HG03521 (cell line): ENCODE measurements around the gene CAMTA1.

Source experiments
- ATAC-seq: cut with Tn5 transposase; IDR thresholded peaks from one replicate; pipeline ENCODE4 v1.9.1; 2021; ENCODE audit warnings: mild to moderate bottlenecking, moderate library complexity; ENCODE audit not compliant: unreplicated experiment

Gene CAMTA1

DNA sequence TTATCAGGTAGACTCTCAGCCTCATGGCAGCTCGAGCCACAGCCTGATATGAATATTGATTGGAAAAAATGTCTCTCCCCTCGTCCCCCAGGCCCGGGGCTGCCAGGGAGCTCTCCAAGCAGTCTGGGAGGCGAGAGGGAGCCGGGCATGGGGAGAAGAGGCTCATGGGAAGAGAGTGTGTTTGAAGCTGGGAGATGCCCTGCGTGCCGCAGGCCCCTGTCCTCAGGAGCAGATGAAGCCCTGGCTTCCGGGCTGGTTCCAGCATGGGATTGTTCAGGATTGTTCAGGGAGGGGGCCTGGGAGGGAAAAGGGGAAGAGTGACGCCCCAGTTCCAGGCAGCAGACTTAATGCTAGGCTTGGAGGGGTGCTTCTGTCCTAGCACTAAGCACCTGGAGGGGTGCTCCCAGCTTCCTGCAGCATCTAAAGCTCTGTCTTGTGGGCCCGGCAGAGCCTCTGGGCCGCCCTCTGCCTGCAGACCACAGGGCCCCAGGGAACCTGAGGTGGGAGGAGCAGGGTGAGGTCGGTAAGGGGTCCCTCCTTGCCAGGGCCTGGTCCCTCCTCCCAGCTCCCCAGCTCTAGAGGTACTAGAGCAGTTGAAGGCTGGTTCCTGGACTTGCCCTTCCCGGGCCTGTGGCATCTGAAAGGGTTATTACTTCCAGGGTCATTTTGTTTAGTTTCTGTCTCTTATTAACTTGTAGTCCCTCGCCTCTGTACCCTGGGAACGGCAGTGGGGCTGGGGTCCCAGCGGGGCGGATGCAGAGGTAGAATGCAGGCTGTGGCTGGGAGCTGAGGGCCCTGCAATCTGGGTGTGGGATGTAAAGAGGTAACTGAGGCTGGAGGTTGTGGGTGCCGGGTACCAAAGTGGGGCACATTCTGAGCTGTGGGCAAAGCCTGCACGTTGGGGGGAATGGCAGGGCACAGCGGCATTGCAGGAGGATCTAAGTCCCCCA lies 651.1 kb downstream of the CAMTA1 start:
- ATAC-seq: no peak

DNA sequence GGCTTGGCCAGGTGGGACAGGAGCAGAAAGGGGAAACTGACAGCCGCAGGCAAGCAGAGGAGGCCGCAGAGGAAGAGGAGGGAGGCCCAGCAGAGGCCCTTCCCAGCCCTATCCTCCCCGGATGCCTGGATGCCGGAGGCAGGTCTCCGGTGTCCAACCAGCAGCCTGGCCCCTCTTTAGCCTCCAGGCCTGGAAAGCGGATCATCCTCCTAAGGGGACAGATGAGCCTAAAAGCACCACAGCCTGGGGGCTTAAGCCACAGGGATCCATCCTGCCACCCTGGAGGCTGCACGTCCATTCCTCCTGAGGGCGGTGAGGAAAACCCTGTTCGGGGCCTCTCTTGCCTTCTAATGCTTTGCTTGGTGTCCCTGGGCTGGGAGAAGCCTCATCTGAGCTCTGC lies 651.8 kb downstream of the CAMTA1 start:
- ATAC-seq: no peak

DNA sequence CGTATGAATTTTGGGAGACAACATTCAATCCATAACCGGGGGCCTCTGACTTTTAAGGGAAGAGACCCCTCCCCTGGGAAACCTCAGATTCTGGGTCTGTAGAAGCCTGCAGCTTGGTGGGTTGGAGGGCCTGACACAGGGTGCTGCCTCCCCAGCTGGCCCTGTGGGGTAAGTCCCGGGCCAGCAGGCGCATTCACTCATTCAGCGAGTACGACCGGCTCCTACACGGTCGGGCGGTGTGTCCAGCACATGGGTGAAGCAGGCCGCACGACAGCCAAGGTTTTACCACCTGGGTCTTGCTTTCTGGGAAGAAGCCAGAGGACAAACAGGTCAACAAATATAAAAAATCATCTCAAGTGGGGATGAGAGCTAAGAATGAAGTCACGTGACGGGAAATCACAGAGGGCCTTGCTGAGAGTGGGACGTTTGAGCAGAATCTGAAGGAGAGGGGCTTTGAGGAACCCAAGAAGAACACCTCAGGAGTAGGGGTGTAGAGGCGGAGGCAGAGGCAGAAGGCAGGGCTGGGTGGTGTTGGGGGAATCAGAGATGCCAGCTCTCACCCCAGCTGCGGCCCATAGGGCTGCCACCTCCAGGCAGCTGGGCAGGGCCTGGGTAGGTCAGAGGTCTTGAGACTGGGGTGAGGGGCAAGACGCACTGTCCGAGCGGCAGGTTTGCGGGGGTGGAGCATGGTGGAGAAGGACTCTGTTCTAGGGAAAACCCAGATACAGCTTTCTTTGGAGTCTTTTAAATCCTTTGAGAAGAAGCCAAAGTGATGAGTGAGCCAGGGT lies 652.5 kb downstream of the CAMTA1 start:
- no peak for ATAC-seq

GRCh38 chr1:7438396-7438785 lies 653.1 kb downstream of the CAMTA1 start:
- ATAC-seq: no peak

- ATAC-seq: no peak
Observed at GRCh38 chr1:7438921-7439655, 653.8 kb downstream of the CAMTA1 start.

DNA sequence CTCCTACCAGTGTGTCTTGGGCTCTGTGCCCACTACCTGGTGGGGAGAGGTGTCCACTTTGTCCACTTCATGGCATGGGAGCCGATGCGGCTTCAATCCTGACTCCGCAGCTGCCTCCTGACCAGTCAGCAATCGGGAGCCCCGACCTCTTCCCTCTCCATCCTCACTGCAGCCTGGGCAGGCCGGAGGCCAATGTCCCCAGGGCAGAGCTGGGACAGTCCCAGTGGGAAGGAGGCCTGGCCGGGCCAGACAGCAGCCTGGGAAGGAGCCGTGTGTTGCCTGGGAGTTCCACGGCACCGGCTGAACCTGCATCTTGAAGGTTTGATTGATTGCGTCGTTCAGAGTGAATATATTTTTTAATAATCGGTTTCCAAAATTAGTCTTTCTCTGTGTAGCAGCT lies 654.9 kb downstream of the CAMTA1 start:
- no peak for ATAC-seq

- ATAC-seq: no peak
Observed at GRCh38 chr1:7441143-7441841, 656.0 kb downstream of the CAMTA1 start.

DNA sequence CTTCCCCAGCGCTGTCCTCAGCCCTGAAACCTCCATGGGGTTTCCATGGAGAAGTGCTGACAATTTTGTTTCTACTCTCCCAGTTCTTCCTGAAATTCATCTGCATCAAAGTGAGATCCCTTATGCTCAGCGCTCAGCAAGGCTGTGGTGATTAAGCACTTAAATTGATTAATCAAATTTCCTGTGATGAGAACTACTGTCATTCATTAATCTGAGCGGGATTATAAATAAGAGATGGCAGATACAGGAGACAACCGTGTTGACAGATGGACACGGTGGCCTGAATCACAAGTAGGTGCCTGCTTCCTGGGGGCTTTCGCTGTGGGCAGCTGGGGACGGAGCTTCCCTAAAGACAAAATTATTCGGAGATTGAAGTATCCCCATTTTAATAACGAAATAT lies 656.8 kb downstream of the CAMTA1 start:
- no peak for ATAC-seq

DNA sequence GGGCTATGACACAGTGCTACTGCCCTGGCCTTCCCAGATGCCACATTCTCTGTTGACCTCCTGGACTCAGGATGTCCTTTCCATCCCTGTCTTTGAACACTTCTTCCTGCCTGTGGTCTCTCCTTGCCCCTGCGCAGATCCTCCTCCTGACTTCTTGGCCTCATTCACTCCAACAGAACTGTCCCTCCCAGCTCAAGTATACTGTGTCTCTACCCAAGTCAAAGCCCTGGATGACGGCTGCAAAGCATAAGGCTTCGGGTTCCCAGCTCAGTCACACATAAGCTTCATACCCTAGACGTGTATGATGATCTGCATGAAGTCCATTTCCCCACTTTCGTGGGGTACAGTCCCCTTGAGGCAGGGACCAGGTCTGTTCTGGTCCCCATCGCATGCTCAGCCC lies 657.7 kb downstream of the CAMTA1 start:
- ATAC-seq: no peak

GRCh38 chr1:7444363-7444762 lies 659.1 kb downstream of the CAMTA1 start:
- ATAC-seq: no peak

DNA sequence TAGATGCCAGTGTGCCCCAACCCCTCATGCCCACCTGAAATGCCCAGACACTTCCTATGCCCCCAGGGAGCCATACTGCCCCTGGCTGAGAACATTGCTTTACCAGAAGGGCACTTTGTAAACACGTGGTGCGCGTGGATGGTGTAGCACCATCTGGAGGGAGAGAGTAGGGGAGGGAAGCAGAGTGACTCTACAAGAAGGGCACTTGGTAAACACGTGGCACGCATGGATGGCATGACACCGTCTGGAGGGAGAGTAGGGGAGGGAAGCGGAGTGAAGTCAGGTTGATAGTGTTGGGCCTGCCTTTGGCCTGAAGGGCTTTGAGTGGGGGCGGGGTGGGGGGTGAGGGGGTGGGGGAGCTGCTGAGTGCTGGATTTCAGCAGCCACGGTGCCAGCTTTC lies 661.8 kb downstream of the CAMTA1 start:
- no peak for ATAC-seq

DNA sequence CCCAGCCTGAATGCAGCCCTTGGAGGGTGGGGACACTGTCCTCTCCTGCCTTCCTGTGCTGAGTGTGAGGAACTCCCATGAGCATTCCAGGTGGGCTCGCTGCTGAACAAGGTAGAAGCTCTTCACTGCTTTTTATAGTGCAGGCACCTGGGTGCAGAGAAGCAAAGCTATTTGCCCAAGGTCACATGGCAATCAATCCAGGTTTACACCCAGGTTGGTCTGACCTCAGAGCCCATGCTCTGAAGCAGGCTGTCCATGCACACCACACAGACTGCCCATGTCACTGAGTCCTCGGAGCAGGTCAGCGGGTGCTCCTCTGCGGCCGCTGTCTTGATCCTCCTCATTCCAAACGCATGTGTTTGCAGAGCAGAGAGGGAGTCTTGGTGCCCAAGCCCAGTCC lies 662.5 kb downstream of the CAMTA1 start:
- no peak for ATAC-seq

DNA sequence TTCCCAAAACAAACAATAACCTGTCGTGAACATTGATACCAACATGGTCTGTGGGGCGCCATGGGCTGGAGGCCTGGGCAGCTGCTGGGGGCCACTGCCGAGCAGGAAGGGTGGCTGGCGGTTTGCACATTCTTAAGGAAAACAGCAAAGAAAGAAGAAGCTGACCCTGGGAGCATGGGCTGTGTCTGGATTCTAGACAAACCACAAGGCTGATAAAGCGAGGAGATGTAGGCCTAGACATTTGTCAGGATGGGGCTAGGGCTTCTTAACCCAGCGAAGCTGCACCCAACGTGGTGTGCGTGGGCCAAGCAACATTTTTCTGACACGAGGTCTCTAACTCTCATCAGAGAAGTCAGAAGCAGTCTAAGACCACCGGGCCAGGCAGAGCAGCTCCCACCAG lies 663.7 kb downstream of the CAMTA1 start:
- ATAC-seq: no peak

DNA sequence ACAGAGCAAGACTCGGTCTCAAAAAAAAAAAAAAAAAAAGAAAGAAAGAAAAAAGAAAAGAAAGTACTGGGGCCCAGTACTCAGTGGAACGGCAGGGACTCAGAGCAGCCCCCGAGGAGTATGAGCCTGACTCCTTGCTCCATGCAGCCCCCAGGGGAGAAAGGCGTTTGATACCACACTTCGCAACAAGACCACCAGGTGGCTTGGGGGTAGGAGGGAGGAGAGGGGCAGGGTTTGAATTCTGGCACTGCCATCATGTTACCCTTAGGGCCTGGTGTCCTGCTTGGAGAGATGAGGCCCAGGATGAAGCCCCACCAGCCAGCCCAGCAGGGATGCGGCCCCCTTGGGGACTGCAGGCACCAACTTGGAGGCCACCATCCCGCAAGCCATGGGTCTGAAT lies 664.5 kb downstream of the CAMTA1 start:
- no peak for ATAC-seq

DNA sequence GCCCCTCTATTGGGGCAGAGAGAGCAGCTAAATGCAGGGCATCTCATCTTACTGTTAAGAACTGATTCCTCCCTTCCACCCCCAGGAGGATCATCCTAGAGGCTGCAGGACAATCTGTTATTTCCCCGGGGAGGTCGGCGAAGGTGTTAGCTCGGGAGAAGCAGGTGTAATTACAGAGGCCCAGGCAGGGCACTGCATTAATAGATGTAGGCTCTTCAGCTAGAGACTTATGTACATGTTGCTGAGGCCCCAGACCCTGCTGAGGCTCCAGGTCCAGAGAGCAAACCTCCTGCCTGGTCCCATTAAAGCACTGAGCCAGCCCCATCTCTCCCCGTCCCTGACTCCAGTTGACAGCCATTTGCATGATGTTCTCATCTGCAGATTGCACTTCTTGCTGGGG lies 665.6 kb downstream of the CAMTA1 start:
- no peak for ATAC-seq

DNA sequence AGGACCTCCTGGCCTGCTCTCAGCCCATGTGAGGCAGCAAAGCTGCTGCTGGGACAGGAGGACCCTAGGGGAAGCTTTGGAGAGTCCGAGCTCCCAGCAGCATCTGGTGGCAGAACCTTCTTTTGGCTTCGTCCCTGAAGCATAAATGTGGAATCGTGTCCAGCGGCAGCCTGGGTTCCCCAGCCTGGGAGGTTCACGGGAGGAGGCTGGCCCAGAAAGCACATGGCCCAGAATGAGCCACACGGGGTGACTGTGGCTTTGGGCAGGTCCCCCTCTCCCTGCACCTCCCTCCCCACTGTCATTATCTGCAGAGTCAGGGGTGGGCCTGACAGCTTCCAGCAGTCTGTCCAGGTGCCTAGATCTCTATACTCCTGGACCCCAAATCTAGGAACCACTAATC lies 667.8 kb downstream of the CAMTA1 start:
- no peak for ATAC-seq

DNA sequence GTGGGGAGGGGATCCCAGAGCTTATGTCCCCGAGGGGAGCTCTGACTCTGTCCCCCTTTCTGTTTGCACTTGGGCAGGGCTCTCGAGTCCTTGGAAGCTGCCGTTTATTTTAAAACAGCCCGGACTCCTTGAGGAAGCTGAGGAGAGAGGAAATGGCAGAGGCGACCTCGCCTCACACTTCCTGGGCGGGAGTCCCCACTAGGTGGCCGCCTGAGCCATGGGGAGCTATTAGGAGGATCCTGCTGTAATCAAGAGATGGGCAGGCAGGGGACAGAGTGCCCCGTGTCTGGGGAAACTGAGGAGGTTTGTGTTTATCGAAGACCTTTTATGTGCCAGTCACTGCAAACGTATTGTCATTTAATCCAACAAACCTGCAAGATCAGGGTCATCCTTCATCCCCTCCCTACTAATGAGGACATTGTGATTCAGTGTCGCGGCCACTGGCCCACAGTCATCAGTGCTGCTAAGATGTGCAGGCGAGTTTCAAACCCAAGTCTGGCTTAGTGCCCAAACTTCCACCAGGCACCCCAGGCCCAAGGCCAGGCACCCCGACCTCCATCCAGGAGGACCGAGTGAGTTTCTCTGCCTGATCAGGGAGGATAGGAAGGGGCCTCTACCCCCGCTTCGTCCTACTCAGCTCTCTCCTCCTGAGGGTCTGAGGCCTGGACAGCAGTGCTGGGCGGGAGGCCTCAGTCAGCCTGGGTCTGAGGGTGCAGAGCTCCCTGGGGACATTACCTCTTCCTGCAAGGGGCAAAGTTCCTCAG lies 669.0 kb downstream of the CAMTA1 start:
- no peak for ATAC-seq

GRCh38 chr1:7454895-7455784 lies 669.9 kb downstream of the CAMTA1 start:
- no peak for ATAC-seq
